HG03139 (cell line): Measurements from ENCODE around the gene CEP295NL.
"Not testable (repeated sequence)": the region's sequence is repeated elsewhere in the genome, so short reads cannot be mapped to it uniquely, and the experiment has no call there.

Experiments
- ATAC-seq: cut with Tn5 transposase; IDR thresholded peaks from one replicate; pipeline ENCODE4 v1.9.1; 2021; ENCODE audit not compliant: unreplicated experiment

Gene CEP295NL

DNA sequence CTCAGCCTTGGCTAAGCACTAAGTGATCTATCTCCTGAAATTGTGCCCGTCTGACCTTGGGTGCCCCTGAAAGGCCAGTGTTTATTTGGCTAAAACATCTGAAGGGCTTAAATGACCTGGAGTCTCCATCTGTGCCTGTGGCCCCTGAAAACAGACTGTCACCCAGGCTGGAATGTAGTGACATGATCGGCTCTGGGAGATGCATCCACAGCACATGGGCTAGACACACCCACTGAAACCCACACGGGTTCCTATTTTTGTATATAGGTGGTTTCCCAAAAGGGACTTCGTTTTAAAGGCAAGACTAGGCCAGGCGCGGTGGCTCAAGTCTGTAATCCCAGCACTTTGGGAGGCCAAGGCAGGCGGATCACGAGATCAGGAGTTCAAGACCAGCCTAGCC is 13.5 kb downstream of the CEP295NL start:
- no peak for ATAC-seq

DNA sequence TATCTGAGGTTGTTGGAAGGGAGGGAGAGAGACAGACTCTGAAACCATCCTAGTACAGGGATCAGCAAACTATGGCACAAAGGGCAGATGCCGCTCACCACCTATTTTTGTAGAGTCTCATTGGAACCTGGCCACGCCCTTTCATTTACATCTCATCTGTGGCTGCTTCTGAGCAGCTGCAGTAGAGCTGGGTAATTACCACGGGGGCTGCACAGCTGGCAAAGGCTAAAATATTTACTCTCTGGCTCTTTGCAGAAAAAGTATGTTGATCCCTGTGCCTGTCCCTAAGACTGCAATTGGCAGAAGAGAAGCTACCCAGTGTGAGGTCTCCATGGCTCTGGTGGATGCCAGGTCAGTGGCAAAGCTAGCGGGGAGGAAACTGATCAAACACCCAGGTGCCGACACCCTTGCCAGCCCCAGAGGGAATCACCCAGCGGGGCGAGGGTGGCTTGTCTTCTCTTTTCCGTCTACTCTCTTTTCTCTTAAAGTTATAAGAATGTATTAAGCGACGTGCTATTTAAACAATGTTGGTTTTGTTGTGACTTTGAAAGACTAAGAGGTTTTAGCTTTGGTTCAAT is 14.0 kb downstream of the CEP295NL start:
- no peak for ATAC-seq

DNA sequence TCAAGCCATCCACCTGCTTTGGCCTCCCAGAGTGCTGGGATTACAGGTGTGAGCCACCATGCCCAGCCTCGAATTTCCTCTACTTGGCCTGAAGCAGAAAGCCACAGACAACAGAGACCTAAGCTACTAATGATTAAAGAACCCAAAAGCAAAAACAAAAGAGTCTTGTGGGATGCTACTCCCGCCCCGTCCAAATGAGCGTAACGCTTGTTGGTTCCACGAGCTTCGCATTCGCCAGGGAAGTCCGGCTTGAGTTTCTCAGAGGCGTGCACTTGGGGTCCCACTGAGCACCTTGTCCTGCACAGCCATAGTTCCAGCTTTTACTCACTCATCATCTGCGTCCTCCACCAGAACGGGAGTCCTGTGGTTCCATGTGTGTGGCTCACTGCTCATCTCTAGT is 16.0 kb downstream of the CEP295NL start:
- ATAC-seq, result no peak

GRCh38 chr17:78885956-78886355 is 17.0 kb downstream of the CEP295NL start:
- no peak for ATAC-seq

- no peak for ATAC-seq
Observed at GRCh38 chr17:78884876-78885667, 17.9 kb downstream of the CEP295NL start.

GRCh38 chr17:78884148-78884825 is 18.7 kb downstream of the CEP295NL start:
- no peak for ATAC-seq

DNA sequence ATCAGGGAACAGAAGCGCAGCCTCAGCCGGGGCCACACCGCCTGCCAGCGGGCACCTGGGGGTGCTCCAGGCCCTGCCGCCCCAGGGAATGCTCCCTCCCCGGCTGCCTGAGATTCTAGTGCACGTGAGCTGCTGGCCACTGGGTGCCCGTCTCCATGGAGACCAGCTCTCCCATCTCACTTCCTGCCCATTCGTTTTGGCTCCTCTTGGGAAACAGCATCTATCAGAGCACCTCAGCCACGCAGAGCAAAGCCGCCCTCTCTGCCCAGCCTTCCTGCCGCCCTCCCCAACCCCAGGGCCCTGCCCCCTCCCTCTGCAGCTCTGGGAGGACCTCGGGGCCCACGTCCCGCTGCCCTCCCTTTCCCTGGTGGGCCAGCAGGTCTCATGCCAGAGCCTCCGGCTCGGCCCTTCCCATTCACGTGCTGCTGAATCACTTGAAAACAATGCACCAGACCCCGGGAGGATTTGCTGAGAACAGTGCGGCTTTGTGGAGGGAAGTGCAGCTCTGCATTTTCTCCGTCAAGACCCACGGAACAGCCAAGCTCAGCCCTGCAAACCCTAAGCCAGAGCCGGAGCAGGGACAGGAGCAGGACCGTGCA is 19.4 kb downstream of the CEP295NL start:
- ATAC-seq, result no peak

DNA sequence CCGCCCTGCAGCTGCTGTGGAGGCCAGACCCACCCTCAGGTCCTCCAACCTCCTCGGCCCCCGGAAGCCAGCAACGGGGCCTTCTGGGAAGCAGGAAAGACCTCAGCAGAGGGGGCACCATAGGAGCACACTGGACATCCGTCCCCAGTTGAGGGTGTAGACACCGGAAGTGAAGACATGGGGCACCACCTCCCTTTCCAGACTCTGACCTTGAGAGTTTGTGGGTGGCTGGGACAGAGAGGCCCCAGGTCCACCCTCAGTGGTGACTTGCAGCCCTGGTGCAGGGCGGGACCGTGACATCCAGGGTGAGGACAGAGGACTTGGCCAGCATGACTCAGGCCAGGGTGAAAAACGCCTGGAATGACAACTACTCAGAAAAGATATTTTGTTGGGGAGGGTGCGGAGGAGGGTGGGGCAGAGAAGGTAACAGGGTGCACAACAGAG is 19.9 kb downstream of the CEP295NL start:
- no peak for ATAC-seq

- ATAC-seq, result no peak
Observed at GRCh38 chr17:78882540-78883088, 20.4 kb downstream of the CEP295NL start.

GRCh38 chr17:78879635-78880186 is 23.3 kb downstream of the CEP295NL start:
- no peak for ATAC-seq

DNA sequence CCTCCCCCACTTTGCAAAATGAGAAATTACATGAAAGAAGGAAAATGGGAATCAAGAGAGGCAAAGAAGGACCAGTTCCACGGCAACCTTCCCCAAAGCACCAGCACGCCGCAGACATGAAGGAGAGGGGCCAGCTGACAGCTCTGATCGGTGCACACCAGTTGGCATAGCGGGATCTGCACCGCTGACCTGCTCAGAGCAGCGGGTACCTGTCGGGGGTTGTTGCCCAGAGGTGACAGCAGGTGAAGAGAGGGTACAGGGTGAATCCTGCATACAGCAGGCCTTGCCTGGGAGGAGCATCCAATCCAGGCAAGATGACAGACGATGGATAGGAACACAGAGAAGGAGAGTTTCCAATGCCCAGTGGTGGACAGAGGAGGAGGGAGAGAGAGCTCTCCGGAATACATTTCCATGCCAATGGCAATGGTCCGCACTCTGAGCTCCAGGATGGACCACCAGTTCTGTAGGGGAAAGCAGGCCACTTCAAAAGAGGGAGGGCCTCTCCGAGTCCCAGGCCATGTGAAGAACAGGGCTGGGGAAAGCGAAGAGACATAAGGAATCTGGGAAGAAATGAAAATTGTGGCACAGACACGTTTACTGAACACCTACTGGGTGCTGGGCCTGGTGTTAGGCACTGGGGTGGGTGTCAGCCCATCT is 24.0 kb downstream of the CEP295NL start:
- no peak for ATAC-seq

DNA sequence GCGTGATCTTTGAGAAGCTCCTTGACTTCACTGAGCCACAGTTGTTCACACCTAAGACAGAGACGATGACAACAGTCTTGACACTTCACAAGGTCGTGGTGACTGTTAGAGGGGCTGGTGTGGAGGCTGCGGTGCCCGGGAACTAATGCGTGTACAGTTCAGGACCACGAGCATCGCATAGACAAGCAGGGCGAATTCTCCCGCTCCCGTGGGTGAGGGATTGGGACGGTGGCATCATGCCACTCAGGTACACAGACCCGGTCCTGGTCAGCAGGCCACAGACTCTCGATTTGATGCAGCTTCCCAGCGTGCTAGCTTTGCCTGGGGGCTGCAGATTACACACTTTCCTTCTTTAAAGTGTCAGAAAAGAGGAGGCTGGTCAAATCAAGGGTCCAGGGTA is 24.7 kb downstream of the CEP295NL start:
- ATAC-seq, result no peak

DNA sequence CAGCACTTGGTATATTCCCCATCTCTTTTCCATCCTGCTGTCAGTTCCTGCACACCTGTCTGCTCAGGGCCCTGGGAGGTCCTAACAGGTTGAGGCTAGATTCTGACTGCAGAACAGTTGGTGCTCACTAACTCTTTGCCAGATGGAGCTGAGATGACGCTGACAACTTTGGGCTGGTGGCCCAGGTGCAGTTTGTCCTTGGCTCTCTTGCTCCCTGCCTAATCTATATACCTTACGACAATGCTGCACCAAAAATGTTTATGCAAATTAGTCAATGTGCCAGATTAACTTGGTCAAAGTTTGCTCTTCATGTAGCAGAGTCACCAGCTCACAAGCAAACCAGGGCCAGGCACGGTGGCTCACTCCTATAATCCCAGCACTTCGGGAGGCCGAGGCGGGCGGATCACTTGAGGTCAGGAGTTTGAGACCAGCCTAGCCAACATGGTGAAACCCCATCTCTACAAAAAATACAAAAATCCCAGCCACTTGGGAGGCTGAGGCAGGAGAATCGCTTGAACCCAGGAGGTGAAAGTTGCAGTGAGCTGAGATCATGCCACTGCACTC is 26.0 kb downstream of the CEP295NL start:
- ATAC-seq, result not testable (repeated sequence)

GRCh38 chr17:78876094-78876597 is 26.9 kb downstream of the CEP295NL start:
- ATAC-seq, result no peak

GRCh38 chr17:78875363-78876093 is 27.5 kb downstream of the CEP295NL start:
- no peak for ATAC-seq

GRCh38 chr17:78873519-78874340 is 29.3 kb downstream of the CEP295NL start:
- no peak for ATAC-seq

DNA sequence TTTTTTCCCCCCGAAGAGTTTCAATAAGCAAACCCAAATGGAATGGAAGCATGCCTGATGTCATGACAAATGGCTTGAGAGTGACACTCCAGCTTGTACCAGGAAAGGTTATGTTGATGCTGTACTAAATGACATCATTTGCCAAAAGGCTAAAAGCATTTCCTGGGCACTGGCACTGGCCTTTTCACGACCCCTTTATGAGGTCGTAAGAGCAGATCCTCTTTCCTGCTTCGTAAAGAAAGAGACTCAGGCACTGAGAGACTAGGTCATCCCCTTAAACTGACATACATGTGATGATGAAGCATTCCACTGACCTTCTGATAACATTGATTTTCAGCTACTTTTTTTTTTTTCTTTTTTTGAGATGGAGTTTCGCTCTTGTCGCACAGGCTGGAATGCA is 30.5 kb downstream of the CEP295NL start:
- no peak for ATAC-seq

DNA sequence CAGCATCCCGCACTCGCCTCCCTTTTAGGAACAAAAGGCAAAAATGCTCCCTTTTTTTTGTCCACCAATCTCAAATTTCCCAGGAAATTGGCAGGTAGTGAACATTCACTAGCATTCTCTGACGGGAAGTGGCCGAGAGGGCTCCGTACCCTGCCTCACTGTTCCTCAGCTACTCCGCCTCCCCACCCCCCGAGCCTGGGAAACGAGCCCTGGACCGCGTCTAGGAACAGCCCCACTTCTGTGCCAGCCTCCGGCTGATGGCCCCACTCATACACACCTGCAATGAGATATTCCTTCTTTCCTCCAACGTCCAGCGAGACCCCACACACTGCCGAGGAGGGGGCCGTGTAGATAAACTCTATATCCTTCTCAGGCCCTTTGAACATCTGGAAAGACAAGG is 32.4 kb downstream of the CEP295NL start:
- no peak for ATAC-seq

- ATAC-seq, result no peak
Observed at GRCh38 chr17:78868391-78868790, 34.6 kb downstream of the CEP295NL start.
